GM23338 (cell line): ENCODE measurements around the gene RFX8. TPM values are rescaled to one million over a fixed set of nuclear protein-coding genes. Genes with fewer than 3 reads are reported as not detected.

ENCODE experiments used
- ATAC-seq: fragments of 200-7000 bp; cut with Tn5 transposase; 3 replicates; pipeline ENCODE4 v1.9.1; 2020
- DNase-seq: peaks from one replicate; pipeline ENCODE4 v3.0.0-alpha.2; 2015; ENCODE audit warnings: low spot score
- H2AFZ ChIP-seq: fragments of 200-600 bp; sonication (generic); 2 replicates; pipeline ENCODE4 v1.8.0; 2016; ENCODE audit warnings: antibody characterized with exemption, mild to moderate bottlenecking, moderate library complexity
- H3F3A ChIP-seq: fragments of 200-600 bp; sonication (generic); replicated peaks from 2 replicates; pipeline ENCODE4 v1.8.0; 2017; ENCODE audit warnings: antibody characterized with exemption, mixed run types, low read depth
- H3K27ac ChIP-seq: fragments of 200-600 bp; sonication (generic); 2 replicates; pipeline ENCODE4 v1.6.1; 2016; ENCODE audit warnings: low read depth
- H3K27me3 ChIP-seq: fragments of 200-600 bp; sonication (generic); 2 replicates; pipeline ENCODE4 v1.8.0; 2016; ENCODE audit warnings: mild to moderate bottlenecking, mixed run types, moderate library complexity; ENCODE audit not compliant: insufficient read depth
- H3K36me3 ChIP-seq: fragments of 200-600 bp; sonication (generic); 2 replicates; pipeline ENCODE4 v1.8.0; 2016; ENCODE audit warnings: mild to moderate bottlenecking; ENCODE audit not compliant: insufficient read depth
- H3K4me1 ChIP-seq: fragments of 200-600 bp; sonication (generic); 2 replicates; pipeline ENCODE4 v1.8.0; 2016; ENCODE audit warnings: mild to moderate bottlenecking, moderate library complexity; ENCODE audit not compliant: insufficient read depth
- H3K4me2 ChIP-seq: fragments of 200-600 bp; sonication (generic); 2 replicates; pipeline ENCODE4 v1.7.1; 2017; ENCODE audit warnings: mixed run types
- H3K4me3 ChIP-seq: fragments of 200-600 bp; sonication (generic); 2 replicates; pipeline ENCODE4 v1.6.1; 2016; ENCODE audit warnings: mixed run types
- H3K79me2 ChIP-seq: fragments of 200-600 bp; sonication (generic); replicated peaks from 2 replicates; pipeline ENCODE4 v1.8.0; 2017; ENCODE audit warnings: mild to moderate bottlenecking; ENCODE audit not compliant: insufficient read depth
- H3K9me2 ChIP-seq: fragments of 200-600 bp; sonication (generic); 2 replicates; pipeline ENCODE4 v1.8.0; 2017; ENCODE audit not compliant: insufficient read depth
- H4K20me1 ChIP-seq: fragments of 200-600 bp; sonication (generic); replicated peaks from 2 replicates; pipeline ENCODE4 v1.8.0; 2017; ENCODE audit warnings: mild to moderate bottlenecking; ENCODE audit not compliant: insufficient read depth
- H3K27ac Mint-ChIP-seq: 2 replicates; pipeline ENCODE4 v1.8.0; 2020; ENCODE audit warnings: inconsistent platforms, mild to moderate bottlenecking, moderate library complexity, mixed read lengths
- H3K27me3 Mint-ChIP-seq: 3 replicates; pipeline ENCODE4 v1.8.0; 2022; ENCODE audit warnings: low read depth, mild to moderate bottlenecking, moderate library complexity, mixed read lengths, inconsistent platforms; ENCODE audit not compliant: insufficient read depth, poor library complexity
- H3K36me3 Mint-ChIP-seq: 3 replicates; pipeline ENCODE4 v1.8.0; 2021; ENCODE audit warnings: low read depth, mild to moderate bottlenecking, inconsistent platforms, moderate library complexity, mixed read lengths
- H3K4me1 Mint-ChIP-seq: 3 replicates; pipeline ENCODE4 v1.8.0; 2020; ENCODE audit warnings: mild to moderate bottlenecking, inconsistent platforms, mixed read lengths
- H3K4me3 Mint-ChIP-seq: 3 replicates; pipeline ENCODE4 v1.8.0; 2021; ENCODE audit warnings: moderate library complexity, mild to moderate bottlenecking, inconsistent platforms, mixed read lengths
- H3K9me3 Mint-ChIP-seq: 3 replicates; pipeline ENCODE4 v1.8.0; 2020; ENCODE audit warnings: moderate library complexity, mild to moderate bottlenecking, inconsistent platforms, mixed read lengths
- CREB1 ChIP-seq: fragments of 250-450 bp; sonication (Bioruptor Pico); IDR thresholded peaks from 2 replicates; pipeline ENCODE4 v1.5.0; 2020; ENCODE audit warnings: low read depth, mild to moderate bottlenecking, moderate library complexity
- EZH2 ChIP-seq: fragments of 200-600 bp; sonication (generic); IDR thresholded peaks from one replicate; pipeline ENCODE4 v1.8.0; 2017; ENCODE audit warnings: antibody characterized with exemption, mild to moderate bottlenecking, low read depth; ENCODE audit not compliant: unreplicated experiment
- EZH2phosphoT487 ChIP-seq: fragments of 200-600 bp; sonication (generic); IDR thresholded peaks from one replicate; pipeline ENCODE4 v1.8.1; 2018; ENCODE audit warnings: antibody characterized with exemption; ENCODE audit not compliant: unreplicated experiment
- JUNB ChIP-seq: IDR thresholded peaks from one replicate; pipeline ENCODE4 v1.6.1; 2016; ENCODE audit warnings: antibody characterized with exemption; ENCODE audit not compliant: unreplicated experiment
- POLR2AphosphoS5 ChIP-seq: IDR thresholded peaks from 2 replicates; pipeline ENCODE4 v1.6.1; 2016; ENCODE audit warnings: antibody characterized with exemption, low read depth
- STAT1 ChIP-seq: IDR thresholded peaks from one replicate; pipeline ENCODE4 v1.6.1; 2016; ENCODE audit warnings: antibody characterized with exemption; ENCODE audit not compliant: unreplicated experiment
- ZNF114 ChIP-seq: fragments of 250-450 bp; sonication (Bioruptor Pico); IDR thresholded peaks from 2 replicates; pipeline ENCODE4 v1.5.0; 2020; ENCODE audit warnings: mild to moderate bottlenecking, moderate library complexity
- ZNF331 ChIP-seq: fragments of 250-450 bp; sonication (Bioruptor Pico); IDR thresholded peaks from 2 replicates; pipeline ENCODE4 v1.5.0; 2020; ENCODE audit warnings: low read depth, mild to moderate bottlenecking, moderate library complexity
- polyA plus RNA-seq: library from polyadenylated mRNA; unstranded; fragments of >200 nt; fragmentation: Nextera tagmentation; extraction: Ambion mirVana; gene quantifications from 2 replicates; pipeline ENCODE4 v1.2.1, GENCODE V29; 2016
- total RNA-seq: library from RNA; depleted of rRNA; stranded (reverse); fragments of >200 nt; shearing (Covaris generic); gene quantifications from 2 replicates; pipeline ENCODE4 v1.2.3, GENCODE V29; 2014
- TF ChIP-seq, protein P1 (sequence below): IDR thresholded peaks from one replicate; pipeline ENCODE4 v1.6.1; 2018; ENCODE audit warnings: antibody characterized with exemption; ENCODE audit not compliant: unreplicated experiment
- TF ChIP-seq, protein P2 (sequence below), 2 experiments: fragments of 200-600 bp in 1 of 2; sonication (generic) in 1 of 2; conservative IDR thresholded peaks; 2 replicates each; pipeline versions ENCODE4 v1.5.1 to v1.6.1; 2016 to 2017; ENCODE audit warnings: antibody characterized with exemption in 2 of 2, low read depth in 2 of 2, mild to moderate bottlenecking in 2 of 2, moderate library complexity in 1 of 2
- TF ChIP-seq, protein P3 (sequence below): IDR thresholded peaks from 2 replicates; pipeline ENCODE4 v1.6.1; 2016; ENCODE audit warnings: antibody characterized with exemption

RFX8 gene
- total and polyA plus RNA-seq, 2 experiments from 2014 or later = 0.65 to 1.5 TPM

DNA sequence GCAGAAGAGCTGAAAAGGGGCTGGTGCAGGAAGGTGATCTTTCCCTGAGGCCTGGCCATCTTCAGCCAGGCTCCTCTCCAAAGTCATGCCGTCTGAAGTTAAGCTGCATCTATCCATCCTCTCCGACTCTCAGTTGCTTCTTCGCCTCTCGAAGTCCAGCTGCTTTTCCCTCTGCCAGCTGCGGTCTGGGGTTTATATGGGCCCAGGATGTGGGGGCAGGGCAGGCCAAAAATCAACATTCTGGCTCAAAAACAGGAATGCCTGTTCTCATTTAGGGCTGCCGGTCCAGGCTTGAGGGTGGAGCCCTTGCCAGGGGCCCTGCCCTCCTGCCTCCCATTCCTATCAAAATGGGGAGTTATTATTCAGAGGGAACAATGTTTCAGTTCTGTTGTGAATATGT lies 118.9 kb downstream of the RFX8 start:
- Histone ChIP-seq H3K4me1 (0 out of 2 replicates have a peak, but pooled peaks cover 6% of the 10 kb centered on the region), H3K27ac (no peak overlapping the region), H3K4me3 (no peak overlapping the region), H3K4me2 (no peak overlapping the region), H2AFZ (no peak overlapping the region), H4K20me1 (no peaks in the 10 kb centered on the region), H3K27me3 (no peaks in the 10 kb centered on the region), H3K9me2 (no peaks in the 10 kb centered on the region), H3K79me2 (no peaks in the 10 kb centered on the region), H3K36me3 (no peaks in the 10 kb centered on the region), H3F3A (no peaks in the 10 kb centered on the region)
- DNase-seq (no peak), ATAC-seq (no peak)
- Mint-ChIP-seq H3K27ac (no peak overlapping the region), H3K27me3 (peaks cover 10% of the 10 kb centered on the region), H3K9me3 (no peaks in the 10 kb centered on the region), H3K4me1 (peaks cover 27% of the 10 kb centered on the region), H3K36me3 (no peaks in the 10 kb centered on the region), H3K4me3 (no peak overlapping the region)
- TF ChIP-seq EZH2 (no peak), STAT1 (no peak), JUNB (no peak), ZNF114 (CRISPR knock-in tag) (no peak), ZNF331 (CRISPR knock-in tag) (no peak), EZH2phosphoT487 (no peak), CREB1 (CRISPR knock-in tag) (no peak), POLR2AphosphoS5 (no peak)
- TF ChIP-seq, protein P1, sequence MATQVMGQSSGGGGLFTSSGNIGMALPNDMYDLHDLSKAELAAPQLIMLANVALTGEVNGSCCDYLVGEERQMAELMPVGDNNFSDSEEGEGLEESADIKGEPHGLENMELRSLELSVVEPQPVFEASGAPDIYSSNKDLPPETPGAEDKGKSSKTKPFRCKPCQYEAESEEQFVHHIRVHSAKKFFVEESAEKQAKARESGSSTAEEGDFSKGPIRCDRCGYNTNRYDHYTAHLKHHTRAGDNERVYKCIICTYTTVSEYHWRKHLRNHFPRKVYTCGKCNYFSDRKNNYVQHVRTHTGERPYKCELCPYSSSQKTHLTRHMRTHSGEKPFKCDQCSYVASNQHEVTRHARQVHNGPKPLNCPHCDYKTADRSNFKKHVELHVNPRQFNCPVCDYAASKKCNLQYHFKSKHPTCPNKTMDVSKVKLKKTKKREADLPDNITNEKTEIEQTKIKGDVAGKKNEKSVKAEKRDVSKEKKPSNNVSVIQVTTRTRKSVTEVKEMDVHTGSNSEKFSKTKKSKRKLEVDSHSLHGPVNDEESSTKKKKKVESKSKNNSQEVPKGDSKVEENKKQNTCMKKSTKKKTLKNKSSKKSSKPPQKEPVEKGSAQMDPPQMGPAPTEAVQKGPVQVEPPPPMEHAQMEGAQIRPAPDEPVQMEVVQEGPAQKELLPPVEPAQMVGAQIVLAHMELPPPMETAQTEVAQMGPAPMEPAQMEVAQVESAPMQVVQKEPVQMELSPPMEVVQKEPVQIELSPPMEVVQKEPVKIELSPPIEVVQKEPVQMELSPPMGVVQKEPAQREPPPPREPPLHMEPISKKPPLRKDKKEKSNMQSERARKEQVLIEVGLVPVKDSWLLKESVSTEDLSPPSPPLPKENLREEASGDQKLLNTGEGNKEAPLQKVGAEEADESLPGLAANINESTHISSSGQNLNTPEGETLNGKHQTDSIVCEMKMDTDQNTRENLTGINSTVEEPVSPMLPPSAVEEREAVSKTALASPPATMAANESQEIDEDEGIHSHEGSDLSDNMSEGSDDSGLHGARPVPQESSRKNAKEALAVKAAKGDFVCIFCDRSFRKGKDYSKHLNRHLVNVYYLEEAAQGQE = no peak
- TF ChIP-seq, protein P2, sequence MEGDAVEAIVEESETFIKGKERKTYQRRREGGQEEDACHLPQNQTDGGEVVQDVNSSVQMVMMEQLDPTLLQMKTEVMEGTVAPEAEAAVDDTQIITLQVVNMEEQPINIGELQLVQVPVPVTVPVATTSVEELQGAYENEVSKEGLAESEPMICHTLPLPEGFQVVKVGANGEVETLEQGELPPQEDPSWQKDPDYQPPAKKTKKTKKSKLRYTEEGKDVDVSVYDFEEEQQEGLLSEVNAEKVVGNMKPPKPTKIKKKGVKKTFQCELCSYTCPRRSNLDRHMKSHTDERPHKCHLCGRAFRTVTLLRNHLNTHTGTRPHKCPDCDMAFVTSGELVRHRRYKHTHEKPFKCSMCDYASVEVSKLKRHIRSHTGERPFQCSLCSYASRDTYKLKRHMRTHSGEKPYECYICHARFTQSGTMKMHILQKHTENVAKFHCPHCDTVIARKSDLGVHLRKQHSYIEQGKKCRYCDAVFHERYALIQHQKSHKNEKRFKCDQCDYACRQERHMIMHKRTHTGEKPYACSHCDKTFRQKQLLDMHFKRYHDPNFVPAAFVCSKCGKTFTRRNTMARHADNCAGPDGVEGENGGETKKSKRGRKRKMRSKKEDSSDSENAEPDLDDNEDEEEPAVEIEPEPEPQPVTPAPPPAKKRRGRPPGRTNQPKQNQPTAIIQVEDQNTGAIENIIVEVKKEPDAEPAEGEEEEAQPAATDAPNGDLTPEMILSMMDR (conservative IDR thresholded peaks at IDR 0.05; ENCODE audit: low read depth in 2 of 2) = no peak
- TF ChIP-seq, protein P3, sequence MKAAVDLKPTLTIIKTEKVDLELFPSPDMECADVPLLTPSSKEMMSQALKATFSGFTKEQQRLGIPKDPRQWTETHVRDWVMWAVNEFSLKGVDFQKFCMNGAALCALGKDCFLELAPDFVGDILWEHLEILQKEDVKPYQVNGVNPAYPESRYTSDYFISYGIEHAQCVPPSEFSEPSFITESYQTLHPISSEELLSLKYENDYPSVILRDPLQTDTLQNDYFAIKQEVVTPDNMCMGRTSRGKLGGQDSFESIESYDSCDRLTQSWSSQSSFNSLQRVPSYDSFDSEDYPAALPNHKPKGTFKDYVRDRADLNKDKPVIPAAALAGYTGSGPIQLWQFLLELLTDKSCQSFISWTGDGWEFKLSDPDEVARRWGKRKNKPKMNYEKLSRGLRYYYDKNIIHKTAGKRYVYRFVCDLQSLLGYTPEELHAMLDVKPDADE = no peak
